ENCODE measurements around the gene PIEZO2.
"Not testable (repeated sequence)": the region's sequence is repeated elsewhere in the genome, so short reads cannot be mapped to it uniquely, and the experiment has no call there.

PIEZO2 gene

DNA sequence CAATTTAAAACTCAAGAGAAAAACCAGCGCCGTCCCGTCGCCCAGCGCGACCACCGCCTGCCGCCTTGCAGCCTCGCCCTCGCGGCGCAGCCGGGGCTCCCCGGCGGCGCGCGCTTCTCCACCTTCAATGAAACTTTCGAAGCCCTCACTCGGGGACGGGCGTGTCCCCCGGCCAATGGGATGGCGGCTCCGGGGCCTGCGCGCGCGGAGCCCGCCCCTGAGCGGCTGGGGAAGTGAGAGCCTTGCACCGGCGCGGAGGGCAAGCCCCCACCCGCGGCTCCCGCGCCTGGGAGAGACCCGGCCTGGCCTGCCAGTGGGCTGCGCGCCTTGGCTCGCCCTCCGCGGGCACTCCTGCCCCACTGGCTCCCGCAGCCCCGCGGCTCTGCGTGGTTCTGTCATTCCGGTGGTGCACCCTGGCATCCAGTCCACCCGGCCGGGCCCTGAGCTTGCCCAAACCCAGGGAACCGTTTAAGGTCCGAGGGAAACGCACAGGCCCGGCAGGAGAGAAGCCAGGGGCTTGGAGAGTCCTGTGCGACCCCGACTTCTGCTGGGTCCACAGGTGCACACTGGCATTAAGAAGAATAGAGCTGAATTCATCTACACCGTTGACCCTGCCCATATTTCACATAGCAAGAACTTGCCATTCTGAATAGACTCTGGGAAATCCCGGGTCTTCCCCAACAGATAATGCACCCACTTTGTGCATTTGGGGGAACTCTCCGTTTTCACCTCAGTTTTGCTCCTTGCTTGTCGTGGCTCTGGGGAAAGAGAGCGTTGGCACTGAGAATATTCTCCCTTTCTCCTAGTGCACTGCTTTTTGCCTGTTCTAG lies at the start of gene PIEZO2:
TSS of gene PIEZO2 (minus strand) at position 129 of the 830 bp plus-strand sequence. CDS start 981 bp downstream, outside the sequence.
- DNase-seq = no peak

DNA sequence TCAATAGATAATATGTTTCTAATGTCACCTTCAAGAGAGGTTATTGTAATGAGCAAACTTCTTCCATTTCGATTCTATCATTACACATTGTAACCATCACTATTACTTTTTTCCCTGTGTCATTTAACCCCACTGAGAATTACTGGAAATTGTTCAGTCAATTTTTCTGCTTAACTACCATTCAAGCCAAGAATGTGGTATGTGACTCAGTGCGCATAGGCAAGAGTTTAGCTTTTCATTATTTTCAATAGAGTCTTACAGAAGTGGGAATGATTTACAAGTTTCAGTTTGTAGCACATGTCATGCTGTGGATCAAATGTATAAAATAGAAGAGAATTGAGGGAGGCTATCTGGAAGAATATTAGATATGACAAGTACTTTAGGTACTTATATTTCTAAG lies 34.3 kb upstream of the PIEZO2 start:
- no peak for DNase-seq

DNA sequence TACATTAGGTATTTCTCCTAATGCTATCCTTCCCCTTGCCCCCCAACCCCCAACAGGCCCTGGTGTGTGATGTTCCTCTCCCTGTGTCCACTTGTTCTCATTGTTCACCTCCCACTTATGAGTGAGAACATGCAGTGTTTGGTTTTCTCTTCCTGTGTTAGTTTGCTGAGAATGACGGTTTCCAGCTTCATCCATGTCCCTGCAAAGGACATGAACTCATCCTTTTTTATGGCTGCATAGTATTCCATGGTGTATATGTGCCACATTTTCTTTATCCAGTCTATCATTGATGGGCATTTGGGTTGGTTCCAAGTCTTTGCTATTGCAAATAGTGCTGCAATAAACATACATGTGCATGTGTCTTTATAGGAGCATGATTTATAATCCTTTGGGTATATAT lies 32.3 kb upstream of the PIEZO2 start:
- DNase-seq = not testable (repeated sequence)

DNA sequence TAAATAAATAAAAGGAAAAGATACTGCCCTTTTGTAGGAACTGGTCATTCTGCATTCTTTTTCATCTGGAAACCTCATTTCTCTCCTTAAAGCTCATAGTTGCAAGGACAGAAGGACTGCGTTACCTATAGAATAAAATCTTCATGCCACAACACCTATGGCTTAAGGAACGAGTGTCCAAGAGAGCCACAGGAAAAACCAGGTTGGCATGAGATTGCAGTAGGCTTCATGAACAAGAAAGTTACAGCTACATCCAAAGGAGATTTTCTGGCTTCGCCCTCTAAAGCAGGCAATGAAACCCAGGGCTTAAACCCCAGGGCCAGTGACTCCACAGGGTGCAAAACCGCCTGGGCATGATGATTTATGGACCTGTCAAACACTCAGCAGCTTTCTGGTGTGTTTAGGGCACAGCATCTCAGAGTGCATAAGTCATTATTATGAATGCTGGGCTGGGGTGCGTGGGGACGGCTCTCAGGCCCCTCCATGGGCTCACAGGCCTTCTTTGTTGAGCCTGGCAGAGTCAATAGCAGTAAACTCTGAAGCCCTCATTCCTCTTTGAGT lies 30.7 kb upstream of the PIEZO2 start:
- DNase-seq = no peak

DNA sequence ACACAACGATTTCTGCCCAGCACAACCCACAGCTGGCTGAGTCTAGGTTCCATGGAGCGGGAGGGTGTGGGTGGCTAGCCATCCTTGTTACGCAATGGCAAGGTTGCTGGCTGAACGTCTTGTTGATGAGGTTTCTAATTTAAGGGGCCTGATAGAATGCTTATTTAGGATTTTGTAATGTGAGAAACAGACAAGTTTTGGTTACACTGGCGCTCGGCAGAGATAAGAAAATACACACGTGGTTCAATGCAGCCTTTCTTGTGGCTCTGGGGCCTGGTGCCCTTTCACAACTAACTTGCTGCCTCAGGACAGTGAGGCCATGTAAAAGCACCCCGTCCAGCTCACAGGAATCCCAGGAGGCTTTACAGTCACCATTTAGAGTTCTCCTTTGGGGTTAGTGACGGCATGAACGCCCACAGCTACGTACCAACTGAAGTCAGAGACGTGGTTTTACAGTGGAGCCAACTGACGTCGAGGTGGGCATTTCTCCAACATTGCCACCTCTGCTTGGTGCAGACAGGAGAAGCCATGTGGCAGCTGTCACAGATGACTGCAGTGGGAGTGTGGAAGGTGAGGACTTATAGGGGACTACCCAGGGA lies 29.7 kb upstream of the PIEZO2 start:
- DNase-seq = no peak

DNA sequence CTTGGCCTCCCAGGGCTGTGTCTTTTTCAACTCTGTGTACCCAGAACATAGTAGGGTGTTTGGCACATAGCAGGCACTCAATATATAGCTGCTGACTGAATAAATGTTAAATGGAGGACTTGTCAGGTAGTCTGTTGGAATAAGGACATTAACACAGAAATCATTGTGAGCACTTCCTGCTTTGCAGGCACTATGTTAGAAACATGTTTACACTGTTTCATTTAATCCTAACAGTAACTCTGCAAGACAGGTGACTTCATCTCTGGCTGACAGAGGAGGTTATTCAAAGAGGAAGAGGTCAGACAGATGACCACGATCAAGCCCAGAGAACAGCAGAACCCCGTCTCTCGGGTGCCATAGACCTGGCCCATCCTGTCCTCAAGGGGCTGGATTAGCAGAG lies 28.0 kb upstream of the PIEZO2 start:
- no peak for DNase-seq

DNA sequence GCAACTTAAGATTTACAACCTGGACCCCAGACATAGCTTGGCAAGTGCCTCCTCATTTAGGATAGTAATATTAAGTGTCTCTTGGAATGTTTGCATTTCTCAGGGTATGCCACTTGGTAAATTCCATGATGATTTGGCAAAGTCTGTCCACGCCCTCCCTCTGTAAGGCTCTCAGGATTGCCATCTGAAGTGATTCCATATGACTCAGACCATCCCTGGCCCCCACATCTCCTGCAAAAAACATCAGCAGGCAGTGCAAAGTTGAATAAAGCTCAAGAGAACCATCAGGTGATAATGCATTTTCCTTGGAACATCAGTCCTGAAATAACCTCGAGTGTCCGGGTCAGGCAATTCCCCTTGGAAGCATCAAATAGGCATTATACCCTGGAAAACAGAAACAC lies 27.1 kb upstream of the PIEZO2 start:
- no peak for DNase-seq

DNA sequence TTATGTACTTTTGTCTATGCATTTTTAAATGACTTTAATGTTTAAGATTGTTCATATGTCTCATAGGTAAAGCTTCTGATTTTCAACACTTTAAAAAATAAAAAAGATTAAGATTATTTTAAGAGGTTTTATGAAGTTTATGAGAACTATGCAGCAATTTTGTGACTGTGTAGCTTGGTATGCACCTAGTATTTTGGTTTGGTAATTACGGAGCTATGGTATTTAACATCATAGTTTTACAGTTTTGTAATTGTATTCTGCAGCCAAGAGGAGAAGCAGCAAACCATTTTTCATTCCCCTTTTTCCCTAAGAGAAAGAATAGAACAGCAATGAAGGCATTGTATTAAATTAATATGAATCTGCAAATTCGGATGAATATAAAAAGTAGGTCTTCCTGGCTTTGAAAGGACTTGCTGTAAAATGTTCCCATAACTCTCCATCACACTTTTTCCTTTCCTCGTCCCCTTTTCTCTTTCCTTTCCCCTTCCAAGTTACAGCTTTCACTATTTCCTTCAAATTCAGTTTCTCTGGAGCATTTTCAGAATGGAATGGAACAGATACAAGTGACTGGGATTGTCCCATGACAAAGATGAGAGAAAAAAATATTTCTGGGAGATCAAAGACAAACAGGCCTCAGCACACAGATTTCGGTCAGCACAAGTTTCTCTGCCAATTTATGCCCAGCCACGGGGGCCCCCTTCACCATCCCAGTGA lies 26.1 kb upstream of the PIEZO2 start:
- DNase-seq = no peak

DNA sequence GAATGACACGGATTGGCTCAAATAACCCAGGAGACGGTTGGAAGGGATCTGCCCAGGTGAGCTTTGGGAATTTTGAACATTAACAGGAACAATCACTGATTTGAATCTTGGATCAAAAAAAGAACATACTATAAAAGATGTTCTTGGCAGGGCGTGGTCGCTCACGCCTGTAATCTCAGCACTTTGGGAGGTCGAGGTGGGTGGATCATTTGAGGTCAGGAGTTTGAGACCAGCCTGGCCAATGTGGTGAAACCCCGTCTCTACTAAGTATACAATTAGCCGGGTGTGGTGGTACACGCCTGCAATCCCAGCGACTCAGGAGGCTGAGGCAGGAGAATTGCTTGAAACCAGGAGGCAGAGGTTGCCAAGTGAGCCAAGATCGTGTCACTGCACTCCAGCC lies 24.8 kb upstream of the PIEZO2 start:
- DNase-seq = not testable (repeated sequence)

DNA sequence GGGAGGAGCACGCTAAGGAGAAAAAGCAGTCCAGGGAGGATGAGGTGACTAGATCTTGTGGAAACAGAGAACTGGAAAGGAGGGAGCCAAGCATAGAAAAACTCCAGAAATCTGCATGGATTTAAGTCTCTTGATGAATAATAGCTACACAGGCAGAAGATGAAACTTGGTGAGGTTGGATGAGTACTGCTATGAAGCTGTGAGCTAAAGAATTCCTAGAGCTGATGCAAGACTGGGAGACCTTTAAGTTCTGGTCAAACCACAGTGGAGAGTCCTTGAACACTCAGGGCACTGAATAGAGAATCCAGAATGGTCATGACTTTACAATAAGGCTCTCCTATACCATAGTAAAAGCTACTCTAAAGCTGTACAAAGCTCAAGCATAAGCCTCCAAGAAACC lies 18.4 kb upstream of the PIEZO2 start:
- no peak for DNase-seq

DNA sequence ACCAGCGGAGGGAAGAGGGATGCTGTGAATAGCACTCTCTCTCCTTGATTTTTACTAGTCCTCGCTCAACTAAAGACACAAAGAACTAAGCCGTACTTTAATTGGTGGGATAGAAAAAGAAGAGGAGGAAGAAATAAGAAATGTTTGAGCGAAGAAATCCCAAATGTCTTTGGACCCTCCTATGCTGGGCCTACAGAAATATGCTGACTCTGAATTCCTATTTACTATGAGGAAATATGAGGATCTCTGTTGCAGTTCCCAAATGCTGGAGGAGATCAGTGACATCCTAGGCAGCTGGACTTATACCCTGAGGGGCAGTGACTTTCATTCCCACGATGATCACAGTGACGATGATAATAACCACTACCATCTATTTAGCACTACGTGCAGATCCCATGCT lies 16.6 kb upstream of the PIEZO2 start:
- no peak for DNase-seq

DNA sequence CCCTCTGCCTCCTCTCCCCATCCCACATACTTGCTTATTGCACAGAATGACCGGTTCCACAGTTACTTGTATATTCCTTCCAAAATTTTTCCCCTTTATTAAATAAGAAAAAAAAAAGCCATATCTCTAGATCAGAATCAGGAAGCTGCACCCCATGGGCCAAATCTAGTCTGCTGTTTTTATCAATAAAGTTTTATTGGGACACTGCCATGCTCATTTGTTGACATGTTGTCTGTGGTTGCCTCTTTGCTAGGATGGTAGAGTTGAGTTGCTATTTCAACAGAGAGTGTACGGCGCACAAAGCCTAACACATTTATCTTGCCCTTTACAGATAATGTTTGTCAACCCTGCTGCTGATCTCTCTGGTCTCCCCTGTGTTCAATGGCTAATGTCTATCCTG lies 15.8 kb upstream of the PIEZO2 start:
- DNase-seq = no peak

DNA sequence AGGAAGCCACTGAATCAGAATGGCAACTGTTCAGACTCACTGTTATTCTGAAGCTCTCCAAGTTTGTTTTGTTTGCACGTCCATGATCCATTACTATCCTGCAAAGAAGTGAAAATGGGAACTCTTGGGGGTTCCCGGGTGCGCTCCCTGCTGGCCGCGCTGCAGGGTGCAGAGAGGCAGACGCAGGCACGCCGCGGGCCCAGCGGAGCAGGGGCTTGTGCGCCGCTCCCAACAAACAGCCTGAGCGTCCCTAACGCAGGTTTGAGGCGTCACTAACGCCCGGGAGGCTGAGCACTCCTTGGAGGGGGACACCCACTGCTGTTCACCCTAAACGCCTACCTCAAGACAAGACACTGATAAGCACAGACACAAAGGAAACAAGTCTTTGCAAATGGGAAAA lies 14.3 kb upstream of the PIEZO2 start:
- no peak for DNase-seq

DNA sequence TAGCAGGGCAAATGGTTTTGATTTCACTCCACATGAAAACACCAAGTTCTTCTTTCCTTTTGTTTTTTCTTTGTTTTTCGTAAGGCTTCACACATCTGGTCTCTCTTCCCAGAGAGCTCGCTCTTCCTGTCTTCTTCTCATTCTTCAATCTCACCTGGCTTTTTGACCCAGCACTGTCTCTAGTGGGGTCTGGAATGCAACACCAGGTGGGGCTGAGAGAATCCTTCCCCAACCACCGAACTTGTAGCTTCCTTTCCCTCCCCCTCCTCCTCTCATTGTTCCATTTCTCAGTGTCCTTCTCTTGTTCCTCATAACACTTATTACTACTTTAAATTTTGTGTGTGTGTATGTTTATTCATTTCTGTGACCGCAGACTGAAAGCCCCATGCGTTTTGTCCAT lies 13.5 kb upstream of the PIEZO2 start:
- DNase-seq = no peak

DNA sequence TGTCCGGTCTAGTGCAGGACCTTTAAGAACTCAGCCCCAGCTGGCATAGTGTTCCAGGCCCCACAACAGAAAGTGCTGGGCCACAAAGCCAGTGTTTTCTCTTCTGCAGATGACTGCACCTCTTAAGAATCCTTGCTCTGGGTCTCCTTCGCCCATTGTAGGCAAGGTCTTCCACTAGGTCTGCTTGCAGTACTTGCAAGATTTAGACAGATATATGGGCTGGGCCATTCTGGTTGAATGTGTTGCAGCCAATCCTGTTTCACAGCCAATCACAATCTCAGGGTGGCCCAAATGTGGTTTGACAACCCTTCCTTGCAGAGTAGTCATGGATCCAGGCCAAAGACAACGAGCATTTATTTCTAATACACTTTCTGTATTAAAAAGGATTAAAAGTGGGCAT lies 13.1 kb upstream of the PIEZO2 start:
- no peak for DNase-seq

DNA sequence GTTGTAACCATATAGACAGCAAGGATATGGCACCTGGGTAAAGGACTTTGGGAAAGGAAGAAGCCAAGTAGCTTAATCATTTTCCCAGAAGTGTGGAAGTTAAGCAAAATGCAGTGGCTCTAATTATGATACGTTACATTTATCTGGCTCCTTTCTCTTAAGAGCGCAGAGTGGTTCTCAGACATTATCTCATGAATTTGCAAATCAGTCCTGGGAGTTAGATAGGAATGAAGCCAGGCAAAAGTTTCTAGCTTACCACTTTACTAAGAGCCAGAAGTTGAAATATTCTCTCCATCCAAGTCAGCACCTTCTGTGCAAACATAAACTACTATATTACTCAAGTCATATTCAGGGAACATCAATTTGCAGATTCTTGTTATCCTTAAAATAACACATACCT lies 10.9 kb upstream of the PIEZO2 start:
- DNase-seq = no peak

DNA sequence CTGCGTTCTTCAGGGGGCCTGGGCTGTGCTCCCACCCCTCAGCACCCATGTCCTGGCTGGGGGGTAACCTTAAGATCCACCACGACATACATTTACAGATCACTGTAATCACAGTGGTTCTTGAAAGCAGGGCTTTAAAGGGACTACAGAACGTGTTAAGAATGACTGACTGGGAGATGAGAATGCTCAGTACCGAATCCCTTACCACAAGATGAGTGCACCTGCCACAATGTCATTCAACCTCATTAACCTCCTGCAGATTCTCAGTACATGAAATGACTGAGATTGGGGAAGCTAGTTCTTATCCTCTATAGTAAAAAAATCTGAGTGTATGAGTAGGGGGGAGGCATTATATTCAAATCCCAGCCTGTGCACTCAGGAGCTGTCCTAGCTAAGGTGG lies 10.5 kb upstream of the PIEZO2 start:
- no peak for DNase-seq

DNA sequence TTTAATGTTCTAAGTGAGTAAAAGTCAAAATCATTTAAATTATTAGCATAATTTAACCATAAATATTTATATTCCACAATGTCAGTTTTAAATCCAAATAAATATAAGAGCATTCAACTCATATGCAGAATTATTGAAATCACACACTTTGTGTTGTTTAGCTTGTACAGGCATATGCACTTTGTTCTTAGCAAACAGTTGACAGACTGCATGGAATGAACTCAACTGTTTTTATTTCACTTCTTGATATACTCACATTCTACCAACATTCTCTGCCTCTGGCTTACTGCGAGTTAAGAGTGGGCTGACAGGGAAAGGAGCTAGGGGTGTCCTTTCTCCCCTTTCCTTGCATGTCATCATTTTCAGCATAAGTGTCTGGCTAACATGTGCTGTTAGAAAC lies 7.6 kb upstream of the PIEZO2 start:
- DNase-seq = no peak

DNA sequence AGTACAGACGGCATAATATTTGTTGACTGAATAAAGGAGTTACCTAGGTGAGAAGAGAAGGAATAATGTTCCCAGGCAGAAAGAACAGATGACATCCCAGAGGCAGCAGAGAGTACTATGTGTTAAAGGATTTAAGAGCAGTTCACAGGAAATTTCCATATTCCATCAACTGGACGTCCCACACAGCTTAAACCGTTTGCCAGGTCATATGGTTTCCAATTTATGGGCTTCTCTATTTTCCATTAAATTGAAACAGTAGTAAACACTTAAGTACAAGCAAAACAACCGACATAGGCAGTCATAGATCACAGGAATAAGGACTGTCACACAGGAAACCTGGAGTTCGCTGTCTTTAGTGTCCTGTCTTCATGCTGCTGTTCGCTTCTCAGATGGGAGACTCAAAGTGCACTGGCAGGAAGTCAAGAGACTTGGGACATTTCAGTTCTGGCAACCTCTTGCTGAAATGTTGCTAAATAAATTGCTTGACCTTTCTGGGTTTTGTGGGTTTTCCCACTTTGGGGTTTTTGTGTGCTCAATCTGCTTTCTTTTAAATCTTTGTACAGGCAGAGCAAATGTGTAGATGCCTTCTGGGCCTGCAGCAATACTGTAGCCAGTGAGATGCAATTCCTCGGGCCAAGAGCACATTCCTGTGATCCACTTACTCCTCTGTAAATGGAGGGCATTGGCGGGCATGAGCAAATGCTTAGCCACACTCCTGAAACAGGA lies 5.8 kb upstream of the PIEZO2 start:
- DNase-seq = no peak

DNA sequence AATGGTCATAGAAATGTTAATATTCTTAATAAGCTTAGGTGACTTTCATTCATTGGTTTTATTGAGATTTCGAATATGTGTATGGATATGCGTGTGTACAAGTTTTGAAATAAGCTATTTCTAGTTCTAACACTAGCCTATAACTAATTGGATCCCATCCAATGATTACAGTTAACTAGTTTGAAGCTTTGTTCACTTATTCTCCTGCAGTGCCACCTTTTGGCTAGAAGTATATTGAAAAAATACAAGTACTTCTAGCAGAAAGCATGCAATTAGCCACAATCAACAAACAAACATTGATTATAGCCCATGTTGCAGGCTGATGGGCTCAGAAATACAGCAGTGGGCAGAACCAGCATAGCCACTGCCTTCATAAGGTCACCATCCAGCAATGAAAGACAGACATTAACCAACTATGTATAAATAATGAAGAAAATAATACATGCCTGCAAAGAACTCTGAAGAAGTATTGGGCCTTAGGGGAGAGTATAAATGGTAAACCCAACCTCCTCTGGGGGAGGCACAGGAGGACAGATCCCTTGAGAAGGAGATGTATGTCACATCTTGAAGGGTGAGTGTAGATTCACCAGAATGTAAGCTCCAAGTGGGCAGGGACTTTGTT lies 5.1 kb upstream of the PIEZO2 start:
- no peak for DNase-seq

DNA sequence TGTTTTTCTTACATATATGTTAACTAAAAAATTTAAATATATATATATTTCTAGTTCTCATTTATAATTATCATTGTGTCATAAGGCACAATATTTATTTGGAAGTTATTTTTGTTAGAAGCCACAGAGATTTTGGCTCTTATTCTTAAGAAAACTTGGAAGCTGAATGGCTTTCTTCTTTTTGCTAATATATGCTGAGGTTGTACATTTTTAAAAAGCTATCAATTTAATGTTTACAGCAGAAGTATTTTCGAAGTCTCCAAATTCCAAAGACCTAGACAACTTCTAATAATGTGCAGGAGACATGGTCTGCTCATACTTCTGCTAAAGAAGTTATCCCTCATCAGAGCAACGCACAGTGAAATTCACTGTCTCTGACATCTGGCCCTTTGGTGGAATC lies 3.7 kb upstream of the PIEZO2 start:
- no peak for DNase-seq

DNA sequence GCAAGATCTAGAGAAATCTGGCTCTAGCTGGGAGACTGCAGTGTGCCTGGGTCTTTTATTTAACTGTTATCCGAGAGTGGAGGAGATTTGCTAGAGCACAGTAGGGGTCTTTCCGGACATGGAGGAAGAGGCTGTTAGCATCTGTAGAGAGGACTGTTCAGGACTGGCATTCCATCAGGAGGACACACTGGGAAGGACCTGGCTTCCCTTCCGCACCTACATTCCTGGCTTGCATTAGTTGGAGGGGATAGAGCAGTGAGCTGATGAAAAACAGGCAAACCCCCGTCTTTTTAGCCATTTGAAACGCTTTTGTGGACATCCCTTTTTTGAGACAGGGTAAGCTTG lies 874 bp upstream of the PIEZO2 start:
- no peak for DNase-seq

Measured in activated naive CD4-positive, alpha-beta T cell treated with Interleukin-2 at 50 U/mL for 16 hours (primary cell).